Measurements from ENCODE around the gene C16orf92. TPM values are rescaled to one million over a fixed set of nuclear protein-coding genes. Genes with fewer than 3 reads are reported as not detected.

The C16orf92 gene
- total and polyA plus RNA-seq, 2 experiments from 2014 or later, result 0.34 TPM; not detected in 1

GRCh38 chr16:29991571-29991904 is 31.5 kb upstream of the C16orf92 start (continued):
- TF ChIP-seq, protein P1, sequence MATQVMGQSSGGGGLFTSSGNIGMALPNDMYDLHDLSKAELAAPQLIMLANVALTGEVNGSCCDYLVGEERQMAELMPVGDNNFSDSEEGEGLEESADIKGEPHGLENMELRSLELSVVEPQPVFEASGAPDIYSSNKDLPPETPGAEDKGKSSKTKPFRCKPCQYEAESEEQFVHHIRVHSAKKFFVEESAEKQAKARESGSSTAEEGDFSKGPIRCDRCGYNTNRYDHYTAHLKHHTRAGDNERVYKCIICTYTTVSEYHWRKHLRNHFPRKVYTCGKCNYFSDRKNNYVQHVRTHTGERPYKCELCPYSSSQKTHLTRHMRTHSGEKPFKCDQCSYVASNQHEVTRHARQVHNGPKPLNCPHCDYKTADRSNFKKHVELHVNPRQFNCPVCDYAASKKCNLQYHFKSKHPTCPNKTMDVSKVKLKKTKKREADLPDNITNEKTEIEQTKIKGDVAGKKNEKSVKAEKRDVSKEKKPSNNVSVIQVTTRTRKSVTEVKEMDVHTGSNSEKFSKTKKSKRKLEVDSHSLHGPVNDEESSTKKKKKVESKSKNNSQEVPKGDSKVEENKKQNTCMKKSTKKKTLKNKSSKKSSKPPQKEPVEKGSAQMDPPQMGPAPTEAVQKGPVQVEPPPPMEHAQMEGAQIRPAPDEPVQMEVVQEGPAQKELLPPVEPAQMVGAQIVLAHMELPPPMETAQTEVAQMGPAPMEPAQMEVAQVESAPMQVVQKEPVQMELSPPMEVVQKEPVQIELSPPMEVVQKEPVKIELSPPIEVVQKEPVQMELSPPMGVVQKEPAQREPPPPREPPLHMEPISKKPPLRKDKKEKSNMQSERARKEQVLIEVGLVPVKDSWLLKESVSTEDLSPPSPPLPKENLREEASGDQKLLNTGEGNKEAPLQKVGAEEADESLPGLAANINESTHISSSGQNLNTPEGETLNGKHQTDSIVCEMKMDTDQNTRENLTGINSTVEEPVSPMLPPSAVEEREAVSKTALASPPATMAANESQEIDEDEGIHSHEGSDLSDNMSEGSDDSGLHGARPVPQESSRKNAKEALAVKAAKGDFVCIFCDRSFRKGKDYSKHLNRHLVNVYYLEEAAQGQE (IDR thresholded peaks at IDR 0.05; ENCODE audit: unreplicated experiment), result no peak

- Mint-ChIP-seq H3K27me3 (ENCODE audit: insufficient read depth, low read depth, poor library complexity) (peaks cover 13% of the 10 kb centered on the region), H3K4me3 (no peak overlapping the region; the same call in 2 of the 3 replicates), H3K36me3 (ENCODE audit: low read depth) (peaks cover 45% of the 10 kb centered on the region), H3K9me3 (peaks cover 2% of the 10 kb centered on the region; the same call in 2 of the 3 replicates), H3K4me1 (peaks cover 15% of the 10 kb centered on the region), H3K27ac (no peak overlapping the region)
- peaks cover 7% of the 10 kb centered on the region; the same call in 1 of the 2 replicates for H3K79me2 ChIP-seq (replicated peaks; ENCODE audit: insufficient read depth)
- DNase-seq (ENCODE audit: low spot score) (no peak), ATAC-seq (no peak)
- peaks cover 16% of the 10 kb centered on the region for H3F3A ChIP-seq (replicated peaks; ENCODE audit: low read depth)
- H3K27me3 ChIP-seq (ENCODE audit: insufficient read depth), result no peaks in the 10 kb centered on the region
- no peak overlapping the region for H2AFZ ChIP-seq
- H3K27ac ChIP-seq (ENCODE audit: low read depth), result no peak overlapping the region
- peaks cover 13% of the 10 kb centered on the region for H3K4me1 ChIP-seq (ENCODE audit: insufficient read depth)
- H3K4me2 ChIP-seq, result no peak overlapping the region
- no peaks in the 10 kb centered on the region for H3K9me2 ChIP-seq (ENCODE audit: insufficient read depth)
- H3K36me3 ChIP-seq (ENCODE audit: insufficient read depth), result peaks cover 4% of the 10 kb centered on the region; the same call in 1 of the 2 replicates
- no peak overlapping the region for H3K4me3 ChIP-seq
- no peaks in the 10 kb centered on the region; the same call in 1 of the 2 replicates for H4K20me1 ChIP-seq (replicated peaks; ENCODE audit: insufficient read depth)
- TF ChIP-seq CREB1 (CRISPR knock-in tag; IDR thresholded peaks at IDR 0.05; ENCODE audit: low read depth) (no peak), ZNF331 (CRISPR knock-in tag; IDR thresholded peaks at IDR 0.05; ENCODE audit: low read depth) (no peak), POLR2AphosphoS5 (IDR thresholded peaks at IDR 0.05; ENCODE audit: low read depth) (no peak), JUNB (IDR thresholded peaks at IDR 0.05; ENCODE audit: unreplicated experiment) (no peak), CTCF (conservative IDR thresholded peaks at IDR 0.05; ENCODE audit: low read depth in 2 of 2) (no peak), ZNF114 (CRISPR knock-in tag; IDR thresholded peaks at IDR 0.05) (no peak), STAT1 (IDR thresholded peaks at IDR 0.05; ENCODE audit: unreplicated experiment) (no peak), EZH2 (IDR thresholded peaks at IDR 0.05; ENCODE audit: low read depth, unreplicated experiment) (no peak), NANOG (IDR thresholded peaks at IDR 0.05; ENCODE audit: borderline replicate concordance) (no peak), EZH2phosphoT487 (IDR thresholded peaks at IDR 0.05; ENCODE audit: unreplicated experiment) (no peak)
- TF ChIP-seq, protein P1 (IDR thresholded peaks at IDR 0.05; ENCODE audit: unreplicated experiment), result no peak
Measured at GRCh38 chr16:29992344-29992967, 30.5 kb upstream of the C16orf92 start.
